Germinal center (tissue), 1 donor: ENCODE data around the gene KMT2B.
A peak's percentile ranks its signal among the peaks of the same experiment; 100 is the strongest.

Source experiments
- DNase-seq: peaks from one replicate; pipeline ENCODE4 v3.0.0; 2012; ENCODE audit warnings: mixed read lengths, low spot score

Gene KMT2B

GRCh38 chr19:35742121-35742724, 24.4 kb downstream of the KMT2B start, which contains the start of gene IGFLR1:
Gene IGFLR1 (minus strand): TSS chr19:35742452. CDS start chr19:35741180, 1,272 bp downstream.
- peak; percentile 58 for DNase-seq

GRCh38 chr19:35743640-35744429, 26.0 kb downstream of the KMT2B start:
- DNase-seq, result no peak

- DNase-seq, result peak; percentile 86
These were observed 26.9 kb downstream of the KMT2B start for GRCh38 chr19:35744430-35745327.

GRCh38 chr19:35745328-35746086, 27.7 kb downstream of the KMT2B start, which contains the start of the genes PSENEN and U2AF1L4:
Gene PSENEN (plus strand): TSS chr19:35745651. CDS start chr19:35745931, 280 bp downstream.
Gene U2AF1L4 (minus strand): TSS chr19:35745418. CDS start chr19:35745391, 27 bp downstream.
- DNase-seq, result peak; percentile 92

- DNase-seq, result no peak
These were observed 28.3 kb downstream of the KMT2B start for GRCh38 chr19:35746087-35746462.

- DNase-seq, result no peak
These were observed 28.7 kb downstream of the KMT2B start for GRCh38 chr19:35746531-35746930.

- peak; percentile 93 for DNase-seq
These were observed 30.6 kb downstream of the KMT2B start, which contains the start of gene LIN37 for GRCh38 chr19:35748106-35749020. Gene LIN37 (plus strand): TSS chr19:35748576. CDS start chr19:35748725, 149 bp downstream.

GRCh38 chr19:35750167-35750566, 32.4 kb downstream of the KMT2B start:
- no peak for DNase-seq

- no peak for DNase-seq
These were observed 34.3 kb downstream of the KMT2B start for GRCh38 chr19:35751839-35752745.

GRCh38 chr19:35752746-35753350, 35.0 kb downstream of the KMT2B start:
- no peak for DNase-seq

- no peak for DNase-seq
These were observed 36.0 kb downstream of the KMT2B start for GRCh38 chr19:35753634-35754369.

GRCh38 chr19:35754370-35755130, 36.7 kb downstream of the KMT2B start:
- no peak for DNase-seq

- no peak for DNase-seq
These were observed 37.3 kb downstream of the KMT2B start for GRCh38 chr19:35755131-35755549.

- no peak for DNase-seq
These were observed 38.0 kb downstream of the KMT2B start for GRCh38 chr19:35755550-35756376.

GRCh38 chr19:35756377-35757230, 38.8 kb downstream of the KMT2B start, which contains the start of gene HSPB6:
Gene HSPB6 (minus strand): TSS chr19:35757029. CDS start chr19:35757008, 21 bp downstream.
- DNase-seq, result no peak
